Stimulated activated CD8-positive, alpha-beta memory T cell treated with anti-CD3 and anti-CD28 coated beads, Interleukin-15, amount 100 ng/mL, for 1 hour (primary cell): ENCODE results near the gene MPIG6B.
"Not testable (repeated sequence)": the region's sequence is repeated elsewhere in the genome, so short reads cannot be mapped to it uniquely, and the experiment has no call there.

Source experiments
- DNase-seq: peaks from one replicate; pipeline ENCODE4 v3.0.0-alpha.2; 2020; ENCODE audit warnings: low read depth

Gene MPIG6B

DNA sequence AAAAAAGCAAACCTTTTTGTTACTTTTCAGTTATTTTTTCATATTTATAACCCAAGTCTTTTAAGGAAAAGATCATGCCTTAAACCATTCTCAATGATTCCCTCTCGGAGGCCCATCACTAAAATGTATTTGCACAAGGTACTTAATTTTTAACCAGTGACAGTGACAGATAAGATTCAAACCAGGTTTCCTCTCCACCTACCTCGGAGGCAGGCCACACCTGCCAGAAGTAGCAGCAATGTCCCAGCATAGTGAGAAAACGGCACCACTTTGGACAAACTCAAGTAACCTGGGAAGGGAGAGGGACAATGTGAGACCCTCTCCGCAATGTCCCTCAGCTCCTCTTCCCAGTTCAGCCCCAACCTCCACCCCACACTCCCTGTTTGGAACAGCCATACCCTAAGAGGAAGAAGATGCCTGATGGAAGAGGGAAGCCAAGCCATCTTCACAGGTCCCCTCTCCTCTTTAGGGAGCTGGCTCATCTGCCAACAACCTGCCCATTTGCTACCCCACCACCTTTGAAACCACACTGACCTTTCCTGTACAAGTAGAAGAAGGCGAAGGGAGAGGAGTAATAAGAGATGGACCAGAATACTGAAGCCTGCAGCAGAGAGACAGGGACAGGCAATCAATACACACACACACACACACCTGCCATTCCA is 22.3 kb upstream of the MPIG6B start:
- DNase-seq: no peak

DNA sequence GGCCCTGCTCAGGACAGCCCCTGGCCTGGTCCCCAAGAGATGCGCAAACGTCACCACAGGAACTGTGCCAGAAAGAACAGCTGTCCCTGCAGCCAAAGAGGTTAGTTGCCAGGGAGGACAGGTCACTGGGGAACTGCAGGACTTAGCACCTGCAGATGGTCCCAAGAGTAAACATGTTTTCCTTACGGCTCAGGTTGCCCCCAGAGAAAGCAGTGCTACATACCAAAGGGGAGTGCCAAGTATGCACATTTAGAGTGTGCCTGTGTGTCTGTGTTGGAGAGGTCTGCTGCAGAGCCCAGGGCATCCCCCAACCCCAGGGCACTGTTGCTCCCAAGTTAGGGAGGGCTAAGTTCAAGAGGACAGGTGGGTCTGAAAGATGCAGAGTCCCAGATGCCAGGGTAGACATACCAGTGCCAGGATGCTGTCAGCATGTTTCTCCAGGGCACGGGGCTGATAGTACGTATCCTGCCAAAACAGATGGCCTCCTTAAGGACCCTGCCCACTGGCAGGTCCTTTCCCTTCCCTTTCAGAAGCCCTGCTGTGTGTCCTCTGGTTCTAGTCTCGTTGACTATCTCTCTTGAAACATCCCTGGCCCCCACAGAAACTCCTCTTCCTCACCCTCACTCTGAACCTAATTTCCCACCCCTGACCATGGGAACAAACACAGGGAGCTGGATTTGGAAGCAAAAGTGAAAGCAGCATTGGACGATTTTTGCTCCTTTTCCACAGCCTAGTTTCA is 21.3 kb upstream of the MPIG6B start:
- DNase-seq: no peak

DNA sequence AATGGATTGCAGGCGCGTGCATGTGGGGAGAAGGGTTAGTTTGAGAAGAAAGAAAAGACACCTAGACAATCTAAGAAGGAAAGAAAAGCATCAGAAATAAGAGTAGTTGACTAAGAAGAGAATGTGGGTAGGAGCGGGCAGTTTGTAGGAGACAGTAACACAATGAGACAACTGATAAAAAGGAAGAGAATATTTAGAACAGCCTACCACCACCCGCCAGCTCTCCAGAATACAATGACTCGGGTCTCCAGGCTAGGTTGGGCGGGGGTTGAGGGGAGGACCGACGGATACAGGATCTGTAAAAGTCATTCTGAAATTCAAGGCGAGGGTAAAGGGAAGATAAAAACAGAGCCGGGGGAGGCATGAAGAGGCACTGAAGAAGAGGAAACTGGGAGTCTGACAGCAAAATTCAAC is 20.8 kb upstream of the MPIG6B start:
- DNase-seq: no peak

DNA sequence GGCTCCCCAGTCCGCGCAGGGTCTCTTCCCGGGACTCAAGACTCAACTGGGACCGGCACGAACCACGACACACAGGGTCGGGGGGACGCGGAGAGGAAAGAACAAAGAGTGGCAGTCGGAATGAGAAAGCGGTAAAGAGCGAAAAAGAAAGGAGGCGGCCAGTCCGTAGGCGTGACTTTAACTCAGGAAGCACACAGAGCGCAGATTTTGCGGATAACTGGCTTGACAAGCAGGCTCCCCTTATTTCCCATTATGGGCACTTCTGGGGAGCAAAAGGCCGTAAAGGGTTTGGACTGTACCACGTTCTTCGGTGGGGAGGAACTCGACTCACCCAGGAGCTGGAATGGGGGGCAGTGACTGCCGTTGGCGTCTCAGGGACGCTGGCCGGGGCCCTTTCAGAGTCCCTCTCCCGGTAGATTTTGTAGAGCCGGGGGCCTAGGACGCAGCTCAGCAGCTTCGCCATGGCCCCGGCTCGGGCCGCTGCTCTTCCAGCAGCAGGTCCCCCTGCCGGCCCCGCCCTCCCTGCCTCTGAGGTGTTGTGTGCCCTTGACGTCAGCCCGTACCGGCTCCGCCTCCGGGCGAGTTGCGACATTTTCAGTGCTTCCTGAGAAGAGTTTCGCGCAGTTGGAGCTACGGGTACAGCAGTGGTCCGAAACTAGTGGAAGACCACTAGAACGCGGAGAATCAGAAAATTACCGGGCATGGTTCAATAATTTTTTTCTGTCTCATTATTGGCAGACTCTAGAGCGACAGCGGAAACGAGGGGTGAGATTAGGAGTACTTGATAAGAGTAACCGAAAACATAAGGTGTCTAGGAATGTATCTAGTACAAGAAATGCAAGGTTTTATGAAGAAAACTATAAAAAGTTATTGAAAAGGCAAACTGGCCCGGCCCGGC is 20.1 kb upstream of the MPIG6B start, which contains the start of gene ABHD16A:
Gene ABHD16A, minus strand, starts transcription at position 506 of the 898 bp plus-strand sequence. Its CDS starts 43 bp downstream, at position 463.
- peak; percentile 95 for DNase-seq

DNA sequence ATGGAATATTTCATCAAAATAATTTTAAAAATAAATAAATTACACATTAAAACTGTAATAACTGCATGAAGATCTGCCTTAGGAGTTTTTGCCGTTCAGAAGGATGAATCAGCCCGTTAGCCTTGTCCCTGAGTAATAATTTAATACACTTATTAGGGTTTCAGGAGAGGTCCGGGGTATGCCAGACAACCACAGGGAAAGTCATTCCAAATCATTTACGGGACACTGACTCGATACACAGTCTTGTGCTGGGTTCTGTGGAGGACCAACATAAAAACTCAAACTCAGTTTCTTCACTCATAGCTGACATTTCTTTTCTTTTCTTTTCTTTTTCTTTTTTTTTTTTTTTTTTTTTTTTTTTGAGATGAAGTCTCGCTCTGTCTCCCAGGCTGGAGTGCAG is 17.2 kb upstream of the MPIG6B start:
- no peak for DNase-seq

DNA sequence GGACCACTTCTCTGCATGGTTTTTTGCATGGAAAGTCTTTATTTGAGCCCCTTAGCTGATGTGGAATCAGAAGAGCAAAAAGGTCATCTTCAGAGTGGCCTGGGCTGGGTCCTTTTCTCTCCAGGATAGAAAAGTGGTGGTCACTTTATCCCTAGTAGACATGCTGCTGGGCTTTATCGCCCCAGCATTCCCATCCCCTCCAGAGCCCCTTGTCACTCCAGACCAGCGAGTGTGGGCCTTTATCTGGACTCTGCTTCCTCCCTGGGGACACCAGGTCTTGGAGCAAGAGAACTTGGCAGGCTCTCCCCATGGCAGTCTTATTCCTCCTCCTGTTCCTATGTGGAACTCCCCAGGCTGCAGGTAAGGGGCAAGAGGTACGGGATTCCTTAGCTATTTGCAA is 16.6 kb upstream of the MPIG6B start, which contains the start of gene LY6G6F:
Gene LY6G6F, plus strand, starts transcription at position 268 of the 400 bp plus-strand sequence. Its CDS starts 41 bp downstream, at position 309.
- DNase-seq: no peak

DNA sequence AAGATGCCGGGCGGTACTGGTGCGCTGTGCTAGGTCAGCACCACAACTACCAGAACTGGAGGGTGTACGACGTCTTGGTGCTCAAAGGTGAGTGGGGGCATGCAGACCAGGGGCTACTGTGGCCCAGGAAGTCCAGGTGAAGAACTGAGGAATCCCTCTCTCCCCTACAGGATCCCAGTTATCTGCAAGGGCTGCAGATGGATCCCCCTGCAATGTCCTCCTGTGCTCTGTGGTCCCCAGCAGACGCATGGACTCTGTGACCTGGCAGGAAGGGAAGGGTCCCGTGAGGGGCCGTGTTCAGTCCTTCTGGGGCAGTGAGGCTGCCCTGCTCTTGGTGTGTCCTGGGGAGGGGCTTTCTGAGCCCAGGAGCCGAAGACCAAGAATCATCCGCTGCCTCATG is 15.5 kb upstream of the MPIG6B start:
- DNase-seq: no peak

DNA sequence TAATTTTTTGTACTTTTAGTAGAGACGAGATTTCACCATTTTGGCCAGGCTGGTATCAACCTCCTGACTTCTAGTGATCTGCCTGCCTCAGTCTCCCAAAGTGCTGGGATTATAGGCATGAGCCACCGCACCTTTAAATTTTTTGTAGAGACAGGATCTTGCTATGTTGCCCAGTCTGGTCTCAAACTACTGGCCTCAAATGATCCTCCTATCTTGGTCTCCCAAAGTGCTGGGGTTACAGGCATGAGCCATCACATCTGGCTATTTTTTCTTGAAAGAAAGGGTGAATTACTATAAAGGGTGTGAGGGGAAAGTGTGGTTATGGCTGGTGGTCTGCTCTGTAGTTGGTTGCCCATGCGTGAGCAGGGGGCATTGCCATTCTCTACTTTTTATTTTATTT is 14.9 kb upstream of the MPIG6B start:
- no peak for DNase-seq

DNA sequence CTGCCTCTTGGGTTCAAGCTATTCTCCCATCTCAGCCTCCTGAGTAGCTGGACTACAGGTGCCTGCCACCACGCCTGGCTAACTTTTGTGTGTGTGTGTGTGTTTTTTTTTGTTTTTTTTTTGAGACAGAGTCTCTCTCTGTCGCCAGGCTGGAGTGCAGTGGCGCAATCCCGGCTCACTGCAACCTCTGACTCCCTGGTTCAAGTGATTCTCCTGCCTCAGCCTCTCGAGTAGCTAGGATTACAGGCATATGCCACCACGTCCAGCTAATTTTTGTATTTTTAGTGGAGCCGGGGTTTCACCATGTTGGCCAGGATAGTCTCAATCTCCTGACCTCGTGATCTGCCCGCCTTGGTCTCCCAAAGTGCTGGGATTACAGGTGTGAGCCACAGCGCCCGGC is 14.0 kb upstream of the MPIG6B start:
- DNase-seq: not testable (repeated sequence)

DNA sequence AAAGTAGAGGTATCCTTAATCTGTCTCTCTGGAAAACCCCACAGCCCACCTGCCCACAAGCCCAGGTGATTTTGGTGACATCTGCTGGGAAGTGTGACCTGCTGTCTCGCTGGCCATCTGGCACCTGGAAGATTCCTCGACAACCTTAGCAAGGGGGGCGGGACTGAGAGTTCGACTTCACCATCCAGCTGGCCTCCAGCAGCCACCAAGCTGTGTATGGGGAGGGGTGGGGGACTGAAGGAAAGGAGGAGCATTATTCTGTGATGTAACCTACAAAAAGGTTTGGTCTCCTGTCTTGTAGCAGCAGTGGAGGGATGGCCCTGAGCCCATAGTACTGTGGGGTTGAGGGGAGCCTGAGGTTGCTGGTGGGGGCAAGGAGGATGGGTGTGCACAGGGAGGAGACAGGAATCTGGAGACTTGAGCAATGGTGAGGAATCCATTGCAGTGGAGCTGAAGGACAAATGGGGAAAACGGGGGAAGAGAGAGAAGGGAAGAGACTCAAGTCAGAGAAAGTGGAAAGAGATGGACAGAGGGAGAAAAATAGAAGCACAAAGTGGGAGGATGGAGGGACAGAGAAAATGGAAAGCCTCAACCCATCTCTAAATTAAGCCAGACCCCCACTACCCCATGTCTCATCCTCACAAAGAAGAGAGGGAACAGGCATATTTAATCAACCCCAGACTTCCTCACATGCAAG is 12.5 kb upstream of the MPIG6B start:
- no peak for DNase-seq

DNA sequence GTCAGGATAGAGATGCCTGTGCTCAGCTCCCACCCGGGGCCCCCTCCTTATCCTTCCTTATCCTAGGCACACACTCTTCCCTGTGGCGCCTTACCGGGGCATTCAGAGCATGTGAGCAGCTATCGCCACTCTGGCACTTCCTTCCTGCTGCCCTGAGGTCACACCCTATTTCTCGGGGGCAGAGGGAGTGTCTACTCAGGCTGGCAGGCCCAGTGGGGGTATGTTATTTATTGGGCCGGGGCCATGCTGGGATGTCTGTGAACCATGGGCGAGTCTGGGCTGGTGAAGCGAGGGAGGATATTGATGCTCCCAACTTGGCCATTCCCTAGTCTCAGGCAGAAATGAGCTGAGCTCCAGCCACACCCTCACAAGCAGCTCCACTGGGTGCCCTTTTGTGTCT is 11.9 kb upstream of the MPIG6B start:
- DNase-seq: no peak

DNA sequence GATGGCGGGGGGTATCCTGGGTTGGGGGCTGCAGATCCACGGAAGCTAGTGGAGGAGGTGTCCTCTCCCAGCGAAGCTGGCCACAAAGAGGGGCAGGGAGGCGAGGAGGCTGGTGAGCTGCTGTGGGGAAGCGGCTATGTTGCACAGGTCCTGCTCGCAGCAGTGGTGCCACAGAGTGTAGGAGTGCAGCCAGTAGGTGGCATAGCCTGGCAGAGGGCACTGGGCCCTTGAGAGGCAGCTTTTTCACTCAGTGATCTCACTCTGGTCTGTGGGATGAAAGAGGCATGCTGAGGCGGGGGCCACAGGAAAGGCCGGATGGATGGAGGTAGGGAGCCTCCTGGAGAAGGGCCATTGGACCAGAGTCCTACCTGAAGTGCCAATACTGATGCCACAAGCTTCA is 10.9 kb upstream of the MPIG6B start:
- DNase-seq: no peak

DNA sequence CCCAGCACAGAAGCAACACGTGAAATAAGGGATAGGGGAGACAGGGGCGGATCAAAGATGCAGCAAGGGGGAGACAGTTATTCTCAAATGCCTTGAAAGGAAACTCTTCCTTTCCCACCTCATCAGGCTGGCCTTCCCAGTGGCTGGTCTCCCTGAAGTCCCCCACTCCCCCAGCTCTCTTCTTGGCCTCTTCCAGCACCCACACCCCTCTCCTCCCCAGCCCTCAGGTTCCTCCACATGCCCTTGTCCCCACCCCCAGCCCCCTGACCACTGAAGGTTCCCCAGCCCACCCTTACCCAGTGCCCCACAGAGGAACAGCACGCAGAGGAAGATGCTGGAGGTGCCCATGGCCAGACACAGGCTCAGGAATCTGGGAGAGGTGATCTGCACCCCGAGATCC is 9.7 kb upstream of the MPIG6B start:
- no peak for DNase-seq

DNA sequence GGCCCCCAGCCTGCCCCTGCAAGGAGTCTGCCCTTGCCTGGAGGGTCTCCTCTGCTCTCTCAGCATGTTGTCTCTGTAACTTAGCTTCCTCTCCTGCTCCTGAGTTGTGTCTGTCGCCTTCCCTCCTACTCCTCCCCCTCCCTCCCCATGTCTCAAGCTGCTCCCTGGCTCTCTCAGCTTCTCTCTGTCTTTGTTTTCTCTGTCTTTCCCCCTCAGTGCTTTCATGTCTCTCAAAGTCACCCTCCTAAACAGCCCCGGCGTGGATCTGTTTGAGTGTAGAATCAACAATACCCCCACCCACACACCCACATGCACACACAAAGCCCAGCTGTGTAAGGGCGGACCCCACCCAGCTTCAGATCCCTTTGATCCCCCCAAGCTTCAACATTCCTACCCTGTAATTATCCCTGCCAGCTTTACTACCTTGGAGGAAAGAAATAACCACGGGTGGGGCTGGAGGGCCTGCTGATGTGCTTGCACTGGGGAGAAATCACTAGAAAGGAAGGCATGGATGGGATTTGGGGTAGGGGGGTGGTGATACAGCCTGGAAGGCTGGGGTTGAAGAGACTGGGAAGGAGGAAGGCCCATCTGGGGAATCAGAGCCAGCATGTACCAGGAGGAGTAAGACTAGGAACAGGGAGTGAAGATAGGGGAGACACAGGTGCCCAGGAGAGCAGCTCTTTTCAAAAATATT is 9.0 kb upstream of the MPIG6B start:
- DNase-seq: no peak

DNA sequence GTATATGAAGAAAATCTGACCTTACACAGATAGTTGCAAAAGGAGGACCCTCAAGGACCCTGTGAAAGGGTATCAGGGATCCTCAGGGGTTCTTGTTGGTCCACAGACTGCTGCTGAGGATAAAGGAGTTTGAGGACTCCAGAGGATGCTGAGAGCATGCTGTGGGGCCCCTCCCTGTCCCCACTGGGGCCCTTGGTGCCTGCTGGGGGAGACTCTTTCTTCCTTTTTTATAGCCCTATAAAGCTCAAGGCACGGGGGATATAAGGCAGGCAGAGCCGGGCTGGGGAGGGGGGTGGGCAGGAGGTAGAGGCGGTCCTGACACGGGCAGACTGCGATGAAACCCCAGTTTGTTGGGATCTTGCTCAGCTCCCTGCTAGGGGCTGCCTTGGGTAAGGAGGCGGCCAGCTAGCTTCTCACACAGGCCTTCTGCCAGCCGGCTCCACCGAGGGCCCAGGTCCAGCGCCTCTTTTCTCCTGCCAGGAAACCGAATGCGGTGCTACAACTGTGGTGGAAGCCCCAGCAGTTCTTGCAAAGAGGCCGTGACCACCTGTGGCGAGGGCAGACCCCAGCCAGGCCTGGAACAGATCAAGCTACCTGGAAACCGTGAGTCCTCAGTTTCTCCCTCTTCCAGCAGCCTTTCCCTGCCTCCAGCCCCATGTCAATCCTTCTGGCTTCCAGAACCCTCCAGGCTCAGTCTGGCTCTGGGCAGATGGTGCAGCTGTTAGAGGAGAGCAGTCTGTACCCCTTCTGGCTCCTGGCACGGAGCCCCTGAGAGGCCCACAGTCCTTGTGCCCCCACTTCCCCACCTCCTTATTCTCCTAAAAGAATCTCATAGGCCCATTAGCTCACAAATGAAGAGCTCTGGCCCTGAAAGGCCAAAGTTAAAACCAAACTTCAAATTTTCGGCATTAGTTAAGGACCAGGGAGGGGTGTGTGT is 7.9 kb upstream of the MPIG6B start, which contains the start of gene LY6G6D:
Gene LY6G6D, plus strand, starts transcription at position 327 of the 937 bp plus-strand sequence. Its CDS starts 8 bp downstream, at position 335.
- DNase-seq: no peak

DNA sequence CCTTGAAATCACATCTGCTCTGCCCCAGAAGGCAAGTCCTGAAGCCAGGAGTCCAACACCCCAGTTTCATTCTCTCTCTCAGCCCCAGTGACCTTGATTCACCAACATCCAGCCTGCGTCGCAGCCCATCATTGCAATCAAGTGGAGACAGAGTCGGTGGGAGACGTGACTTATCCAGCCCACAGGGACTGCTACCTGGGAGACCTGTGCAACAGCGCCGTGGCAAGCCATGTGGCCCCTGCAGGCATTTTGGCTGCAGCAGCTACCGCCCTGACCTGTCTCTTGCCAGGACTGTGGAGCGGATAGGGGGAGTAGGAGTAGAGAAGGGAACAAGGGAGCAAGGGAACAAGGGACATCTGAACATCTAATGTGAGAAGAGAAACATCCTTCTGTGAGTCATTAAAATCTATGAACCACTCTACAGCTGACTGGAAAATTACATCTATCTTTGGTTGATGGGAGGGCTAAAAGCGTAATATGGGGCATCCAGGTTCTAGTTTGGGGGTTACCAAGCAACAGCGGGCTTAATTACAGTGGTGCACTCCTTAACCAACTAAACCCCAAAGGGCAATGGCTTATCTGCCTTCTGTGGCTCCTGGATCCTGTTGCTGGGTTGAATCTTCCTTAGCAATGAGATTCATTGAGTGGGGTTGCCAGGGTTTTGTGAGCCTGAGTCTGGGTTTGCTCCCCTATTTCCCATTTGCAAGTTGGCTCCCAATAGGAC is 5.5 kb upstream of the MPIG6B start:
- no peak for DNase-seq

DNA sequence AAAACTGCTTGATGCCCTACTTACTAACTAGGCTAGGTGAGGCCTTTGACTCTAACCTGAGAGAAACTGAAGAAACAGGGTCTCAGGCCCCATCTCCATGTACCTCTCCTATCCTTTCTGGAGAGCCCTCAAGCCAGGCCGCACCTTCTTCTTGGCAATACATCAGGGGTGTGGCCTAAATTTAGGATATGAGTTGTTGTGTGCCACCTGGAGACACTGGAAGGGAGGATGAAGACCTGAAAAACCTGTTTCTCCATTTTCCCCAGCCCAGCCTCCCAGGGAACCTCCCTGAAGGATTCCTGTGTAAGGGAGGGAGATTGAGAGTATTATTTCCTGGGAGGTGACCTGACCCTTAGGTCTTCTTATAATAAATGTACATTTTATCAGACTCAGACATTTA is 4.9 kb upstream of the MPIG6B start:
- DNase-seq: no peak

DNA sequence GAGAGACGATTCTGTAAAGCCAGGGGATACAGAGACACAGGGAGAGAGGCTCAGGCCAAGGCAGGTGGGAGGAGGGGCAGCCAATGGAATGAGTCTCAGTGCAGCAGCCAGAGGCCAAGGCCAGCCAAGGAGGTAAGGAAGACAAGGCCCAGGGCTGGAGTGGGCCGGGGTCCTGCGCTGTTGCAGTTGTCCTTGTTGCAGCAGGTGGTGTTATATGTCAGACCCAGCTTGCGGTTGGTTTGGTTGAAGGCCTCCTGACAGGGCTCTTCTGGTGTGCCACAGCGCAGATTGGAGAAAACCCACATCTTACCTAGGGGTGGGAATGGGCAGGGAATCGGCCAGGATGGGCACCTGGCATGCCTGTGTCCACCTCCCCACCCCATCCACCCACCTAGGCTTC is 4.2 kb upstream of the MPIG6B start:
- DNase-seq: no peak

DNA sequence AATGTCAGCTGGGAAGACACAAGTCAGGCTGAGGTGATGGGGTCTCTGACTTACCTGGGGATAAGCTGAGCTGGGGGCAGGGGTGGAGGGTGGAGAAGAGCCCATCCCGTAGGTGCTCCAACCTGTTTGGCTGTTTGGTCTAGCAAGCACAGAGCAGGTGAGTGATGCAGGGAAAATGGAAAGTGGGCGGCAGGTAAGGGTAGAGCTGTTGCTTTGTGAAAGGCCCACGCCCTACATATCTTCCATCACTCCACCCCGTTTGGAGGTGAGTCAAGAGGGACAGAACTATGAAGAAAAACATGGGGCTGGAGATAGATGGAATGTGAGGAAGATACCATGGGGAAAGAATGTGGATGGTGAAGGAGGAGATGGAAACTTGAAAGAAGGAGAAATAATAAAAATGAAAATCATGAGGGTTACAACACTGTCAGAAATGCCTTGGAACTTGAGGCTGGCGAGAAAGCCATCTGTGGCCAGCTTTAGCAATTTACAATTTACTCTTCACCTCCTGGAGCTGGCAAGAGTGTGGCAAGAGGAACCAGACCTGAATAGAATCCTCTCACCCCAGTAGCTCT is 2.9 kb upstream of the MPIG6B start:
- DNase-seq: no peak
